Central memory CD8-positive, alpha-beta T cell (primary cell): Measurements from ENCODE around the gene SUGT1.
A peak's percentile ranks its signal among the peaks of the same experiment; 100 is the strongest.
"Not testable (repeated sequence)": the region's sequence is repeated elsewhere in the genome, so short reads cannot be mapped to it uniquely, and the experiment has no call there.

Source experiments
- ATAC-seq: fragments of 150-1000 bp; cut with Tn5 transposase; replicated peaks from 2 replicates; pipeline ENCODE4 v1.10.0; 2022; ENCODE audit warnings: mild to moderate bottlenecking, moderate FRiP score, moderate number of reproducible peaks; ENCODE audit not compliant: poor library complexity, severe bottlenecking; ENCODE audit errors: extremely low read depth
- DNase-seq, 2 donors: peaks; one replicate each; pipeline ENCODE4 v3.0.0; 2021; ENCODE audit warnings: low spot score in 2 of 2
- H3K27ac Mint-ChIP-seq: one replicate; pipeline ENCODE4 v1.8.0; 2022; ENCODE audit warnings: low read depth, mild to moderate bottlenecking, moderate library complexity, mixed read lengths
- H3K27me3 Mint-ChIP-seq: one replicate; pipeline ENCODE4 v1.8.0; 2022; ENCODE audit warnings: mixed read lengths
- H3K36me3 Mint-ChIP-seq: one replicate; pipeline ENCODE4 v1.8.0; 2022; ENCODE audit warnings: mild to moderate bottlenecking, moderate library complexity, mixed read lengths; ENCODE audit not compliant: insufficient read depth
- H3K4me1 Mint-ChIP-seq: one replicate; pipeline ENCODE4 v1.8.0; 2022; ENCODE audit warnings: mixed read lengths
- H3K4me3 Mint-ChIP-seq: one replicate; pipeline ENCODE4 v1.8.0; 2022; ENCODE audit warnings: mild to moderate bottlenecking, moderate library complexity, mixed read lengths
- H3K9me3 Mint-ChIP-seq: one replicate; pipeline ENCODE4 v1.8.0; 2022; ENCODE audit warnings: mixed read lengths

The SUGT1 gene

DNA sequence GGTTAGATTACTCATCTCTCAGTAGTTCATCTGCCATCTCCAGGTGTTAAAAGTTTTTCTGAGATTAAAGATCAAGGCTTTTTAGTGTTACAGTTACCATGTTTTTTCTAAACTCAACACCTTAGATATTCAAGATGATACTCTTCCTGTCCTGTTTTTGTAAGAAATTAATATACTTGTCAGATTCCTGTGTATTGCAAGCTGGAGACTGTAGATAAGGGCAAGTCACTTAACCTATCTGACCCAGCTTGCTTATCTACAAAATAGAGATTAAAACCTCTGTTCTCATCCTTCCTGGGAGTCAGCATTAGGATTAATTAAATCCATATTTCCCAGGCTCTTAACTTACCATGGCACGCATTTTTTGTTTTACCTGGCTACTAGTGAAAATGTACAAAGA is 25.2 kb downstream of the SUGT1 start:
- peaks cover 20% of the 10 kb centered on the region for H3K4me1 Mint-ChIP-seq
- peak overlapping the region; percentile 9 for H3K27ac Mint-ChIP-seq

DNA sequence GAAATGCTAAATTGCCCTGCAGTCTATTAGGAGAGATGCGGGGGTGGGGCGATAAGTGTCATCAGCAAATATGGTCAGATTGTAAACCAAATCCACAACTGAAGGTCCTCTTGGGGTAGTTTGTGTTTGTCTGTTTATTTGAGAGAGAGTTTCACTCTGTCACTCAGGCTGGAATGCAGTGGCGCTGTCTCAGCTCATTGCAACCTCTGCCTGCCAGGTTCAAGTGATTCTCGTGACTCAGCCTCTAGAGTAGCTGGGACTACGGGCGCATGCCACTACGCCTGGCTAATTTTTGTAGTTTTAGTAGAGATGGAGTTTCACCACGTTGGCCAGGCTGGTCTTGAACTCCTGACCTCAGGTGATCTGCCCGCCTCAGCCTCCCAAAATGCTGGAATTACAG is 33.2 kb downstream of the SUGT1 start:
- not testable (repeated sequence) for ATAC-seq, H3K4me3 Mint-ChIP-seq, H3K27me3 Mint-ChIP-seq, H3K4me1 Mint-ChIP-seq, DNase-seq, H3K9me3 Mint-ChIP-seq
- peaks cover 49% of the 10 kb centered on the region for H3K36me3 Mint-ChIP-seq
- peak overlapping the region; percentile 71 for H3K27ac Mint-ChIP-seq

More for the DNA sequence above, 25.2 kb downstream of the SUGT1 start:
- Mint-ChIP-seq H3K9me3 (no peaks in the 10 kb centered on the region), H3K4me3 (no peak overlapping the region), H3K27me3 (no peaks in the 10 kb centered on the region), H3K36me3 (peaks cover 42% of the 10 kb centered on the region)
- no peak for ATAC-seq
- DNase-seq = no peak

DNA sequence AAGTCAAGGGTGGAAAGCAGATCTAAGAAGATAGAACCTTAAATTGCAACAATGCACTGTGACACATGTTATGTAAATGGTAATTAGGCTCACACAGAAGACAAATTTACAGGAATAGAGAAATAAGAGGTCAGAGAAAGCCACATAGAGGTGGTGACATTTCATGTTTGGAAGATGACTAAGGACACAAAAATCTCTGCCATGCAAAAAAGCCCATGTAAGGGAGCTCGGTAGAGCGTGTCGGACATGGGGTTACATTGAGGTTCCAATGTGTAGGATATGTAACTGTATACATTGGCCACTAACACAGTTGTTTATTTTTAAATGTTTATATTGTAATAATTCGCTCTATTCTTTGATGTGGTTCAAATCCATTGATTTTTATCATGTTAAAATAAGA is 33.7 kb downstream of the SUGT1 start:
- H3K4me1 Mint-ChIP-seq = no peaks in the 10 kb centered on the region
- no peak overlapping the region for H3K27ac Mint-ChIP-seq
- DNase-seq (no peak), ATAC-seq (no peak)
- no peaks in the 10 kb centered on the region for H3K9me3 Mint-ChIP-seq
- H3K27me3 Mint-ChIP-seq = no peaks in the 10 kb centered on the region
- H3K4me3 Mint-ChIP-seq = no peak overlapping the region
- H3K36me3 Mint-ChIP-seq = peaks cover 46% of the 10 kb centered on the region

DNA sequence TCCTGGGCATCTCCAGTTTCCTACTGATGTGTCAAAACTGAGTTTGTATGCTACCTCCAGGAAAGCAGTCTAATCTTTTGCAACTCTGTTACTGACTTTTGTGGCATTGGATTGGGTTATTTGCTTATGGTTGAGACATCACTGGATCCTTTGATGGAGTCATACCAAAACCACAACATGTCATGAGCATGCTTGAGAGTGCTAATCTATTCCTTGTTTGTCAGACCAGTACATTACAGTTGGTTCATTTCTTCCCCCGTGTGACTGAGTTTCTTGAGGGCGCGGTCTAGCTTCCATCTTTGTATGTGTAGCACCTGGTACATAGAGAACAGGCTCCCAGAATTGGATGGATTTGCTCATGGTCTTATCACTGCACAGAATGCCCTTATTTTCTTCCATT is 43.2 kb downstream of the SUGT1 start:
- no peak overlapping the region for H3K4me3 Mint-ChIP-seq
- H3K27me3 Mint-ChIP-seq = no peaks in the 10 kb centered on the region
- no peaks in the 10 kb centered on the region for H3K9me3 Mint-ChIP-seq
- H3K27ac Mint-ChIP-seq = peak overlapping the region; percentile 67
- H3K36me3 Mint-ChIP-seq = peaks cover 5% of the 10 kb centered on the region
- ATAC-seq = no peak
- no peak for DNase-seq
- H3K4me1 Mint-ChIP-seq = no peaks in the 10 kb centered on the region

DNA sequence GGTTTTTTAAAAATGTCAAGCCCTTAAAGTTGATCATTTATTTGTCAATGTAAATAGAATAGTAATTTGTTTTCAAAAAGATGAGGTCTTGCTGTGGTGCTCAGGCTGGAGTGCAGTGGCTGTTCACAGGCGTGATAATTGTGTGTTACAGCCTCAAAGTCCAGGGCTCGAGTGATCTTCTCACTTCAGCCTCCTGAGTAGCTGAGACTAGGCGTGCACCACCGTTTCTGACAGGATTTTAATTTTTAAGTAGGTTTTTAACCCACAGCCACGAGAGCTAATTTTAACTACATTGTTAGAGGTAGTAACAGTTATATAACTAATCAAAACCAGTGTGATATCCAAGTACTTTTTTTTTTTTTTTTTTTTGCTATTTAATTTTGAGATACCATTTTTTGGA is 43.9 kb downstream of the SUGT1 start:
- Mint-ChIP-seq H3K9me3 (no peaks in the 10 kb centered on the region), H3K27me3 (no peaks in the 10 kb centered on the region), H3K4me3 (no peak overlapping the region), H3K4me1 (no peaks in the 10 kb centered on the region), H3K36me3 (peaks cover 3% of the 10 kb centered on the region), H3K27ac (no peak overlapping the region)
- no peak for ATAC-seq
- no peak for DNase-seq

DNA sequence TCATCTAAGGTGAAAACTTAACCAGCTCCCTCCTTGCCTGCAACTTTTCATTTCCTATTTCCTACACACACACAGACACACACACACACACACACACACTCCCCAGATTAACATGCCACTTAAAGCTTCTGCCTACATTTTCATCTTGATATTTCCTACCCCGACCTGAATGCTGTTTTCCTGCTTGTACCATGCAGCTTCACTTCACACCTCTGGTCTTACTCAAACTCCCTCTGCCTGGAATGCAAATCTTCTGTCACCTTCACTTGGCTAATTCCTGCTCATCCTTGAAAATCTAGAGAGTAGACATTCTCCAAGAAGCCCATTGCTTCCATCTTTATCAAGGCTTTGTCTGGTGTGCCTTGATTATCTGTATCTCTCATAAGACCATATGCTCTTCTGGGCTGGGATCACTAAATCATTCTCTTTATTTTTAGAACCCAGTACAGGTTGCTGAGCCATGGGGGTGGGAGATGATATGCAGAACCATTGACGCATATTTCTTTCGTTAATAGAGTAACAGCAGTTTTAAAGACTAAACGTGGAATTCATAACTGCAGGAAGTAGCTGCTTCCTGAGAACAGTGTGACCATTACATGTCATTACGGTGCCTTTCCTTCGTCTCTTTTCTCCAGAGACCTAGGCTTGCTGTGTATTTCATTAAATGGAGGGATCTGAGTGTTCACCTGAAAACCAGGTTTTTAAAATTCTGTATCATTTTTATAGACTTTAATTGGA is 49.3 kb downstream of the SUGT1 start:
- DNase-seq (no peak), ATAC-seq (no peak)
- Mint-ChIP-seq H3K4me1 (no peaks in the 10 kb centered on the region), H3K36me3 (no peaks in the 10 kb centered on the region), H3K27me3 (no peaks in the 10 kb centered on the region), H3K4me3 (no peak overlapping the region), H3K27ac (peak overlapping the region; percentile 2), H3K9me3 (no peaks in the 10 kb centered on the region)

DNA sequence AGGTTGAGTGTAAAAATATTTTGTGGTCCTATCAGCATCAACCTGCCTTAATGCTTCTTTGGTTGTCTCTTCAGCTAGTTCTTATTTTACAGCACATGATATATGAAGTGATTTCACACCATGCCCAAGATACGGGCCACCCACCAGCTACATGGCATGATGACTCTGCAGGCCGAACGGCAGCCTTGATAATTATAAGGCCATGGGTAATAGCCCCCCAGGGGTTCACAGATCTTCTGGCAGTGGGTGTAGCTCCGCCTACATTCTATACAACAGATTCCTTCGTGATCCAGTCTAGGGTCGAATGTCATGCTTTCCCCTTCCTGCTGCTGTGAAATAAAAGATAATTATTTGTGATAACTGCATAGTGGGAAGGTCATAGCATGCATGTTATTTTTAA is 50.8 kb downstream of the SUGT1 start:
- Mint-ChIP-seq H3K27me3 (no peaks in the 10 kb centered on the region), H3K4me3 (no peak overlapping the region), H3K27ac (no peak overlapping the region), H3K9me3 (no peaks in the 10 kb centered on the region), H3K4me1 (no peaks in the 10 kb centered on the region), H3K36me3 (no peaks in the 10 kb centered on the region)
- ATAC-seq (no peak), DNase-seq (no peak)

DNA sequence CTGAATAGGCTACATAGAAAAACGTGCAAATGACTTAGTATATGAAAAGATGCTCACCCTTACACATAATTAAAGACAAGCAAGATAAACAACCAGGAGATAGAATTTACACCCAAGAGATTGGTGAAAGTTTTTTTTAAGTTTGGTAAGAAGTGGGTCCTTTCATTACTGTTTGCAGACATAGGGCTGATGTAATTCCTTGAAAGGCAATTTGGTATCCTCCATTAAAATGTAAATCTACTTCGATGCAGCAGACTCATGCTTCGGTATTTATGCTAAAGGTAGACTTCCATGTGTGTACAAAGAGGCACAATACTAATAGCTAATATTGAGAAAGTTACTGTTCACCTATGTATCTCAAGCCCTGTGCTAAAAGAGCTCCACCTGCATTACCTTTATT is 53.4 kb downstream of the SUGT1 start:
- no peaks in the 10 kb centered on the region for H3K27me3 Mint-ChIP-seq
- H3K27ac Mint-ChIP-seq = no peak overlapping the region
- ATAC-seq (no peak), DNase-seq (no peak)
- no peaks in the 10 kb centered on the region for H3K9me3 Mint-ChIP-seq
- H3K36me3 Mint-ChIP-seq = no peaks in the 10 kb centered on the region
- no peaks in the 10 kb centered on the region for H3K4me1 Mint-ChIP-seq
- no peak overlapping the region for H3K4me3 Mint-ChIP-seq

DNA sequence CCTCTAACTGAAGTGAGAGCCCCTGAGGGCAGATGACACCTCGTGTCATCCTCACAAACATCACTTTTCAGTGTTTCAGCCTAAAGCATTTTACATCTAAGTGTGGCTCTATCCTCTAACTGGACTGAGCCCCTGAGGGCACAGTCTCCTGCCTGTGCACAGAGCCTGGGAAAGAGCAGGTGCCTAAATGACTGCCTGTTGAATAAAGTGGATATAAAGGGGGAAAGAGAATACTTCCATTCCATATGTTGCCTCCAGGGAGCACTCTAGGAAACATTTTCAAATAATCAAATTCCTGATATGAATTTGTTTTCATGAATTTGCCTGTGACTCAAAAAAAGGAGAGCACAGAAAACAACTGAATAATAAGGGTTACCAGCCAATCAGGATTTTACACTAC is 54.7 kb downstream of the SUGT1 start:
- Mint-ChIP-seq H3K9me3 (no peaks in the 10 kb centered on the region), H3K27me3 (no peaks in the 10 kb centered on the region), H3K27ac (no peak overlapping the region), H3K4me1 (no peaks in the 10 kb centered on the region), H3K4me3 (no peak overlapping the region), H3K36me3 (no peaks in the 10 kb centered on the region)
- DNase-seq (no peak), ATAC-seq (no peak)

DNA sequence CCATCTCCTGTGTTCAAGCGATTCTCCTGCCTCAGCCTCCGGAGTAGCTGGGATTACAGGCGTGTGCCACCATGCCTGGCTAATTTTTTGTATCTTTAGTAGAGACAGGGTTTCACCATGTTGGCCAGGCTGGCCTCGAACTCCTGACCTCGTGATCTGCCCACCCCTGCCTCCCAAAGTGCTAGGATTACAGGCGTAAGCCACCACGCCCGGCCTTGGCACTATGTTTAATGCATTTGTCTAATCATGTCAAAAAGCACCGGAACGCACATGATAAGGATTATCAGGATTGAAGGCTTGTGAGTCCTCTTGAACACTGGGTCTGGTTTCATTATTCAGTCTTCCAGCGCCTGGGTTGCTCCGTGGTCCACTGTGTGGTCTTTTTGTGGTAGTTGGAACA is 55.6 kb downstream of the SUGT1 start:
- not testable (repeated sequence) for ATAC-seq

DNA sequence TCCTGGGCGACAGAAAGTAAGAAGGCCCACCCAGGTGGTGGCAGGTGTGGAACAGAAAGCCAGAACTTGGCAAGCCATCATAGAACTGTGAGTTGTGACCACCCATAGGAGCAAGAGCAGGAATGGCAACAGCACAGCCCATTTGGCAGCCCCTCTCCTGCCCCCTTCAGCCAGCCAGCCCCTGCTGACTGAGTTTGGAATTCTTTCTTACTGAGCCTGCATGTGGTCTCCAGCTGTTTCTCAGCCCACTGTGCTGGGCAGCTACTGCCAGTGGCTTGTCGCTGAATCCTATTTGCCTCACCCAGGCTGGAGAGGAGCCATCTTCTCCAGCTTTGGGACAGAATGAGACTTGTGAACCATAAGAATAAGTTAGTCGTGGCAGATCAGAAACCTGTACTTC is 58.6 kb downstream of the SUGT1 start:
- no peak overlapping the region for H3K27ac Mint-ChIP-seq
- peaks cover 9% of the 10 kb centered on the region for H3K27me3 Mint-ChIP-seq
- H3K4me3 Mint-ChIP-seq = no peak overlapping the region
- H3K36me3 Mint-ChIP-seq = no peaks in the 10 kb centered on the region
- no peaks in the 10 kb centered on the region for H3K9me3 Mint-ChIP-seq
- no peak for ATAC-seq
- no peaks in the 10 kb centered on the region for H3K4me1 Mint-ChIP-seq
- DNase-seq = no peak

More for the DNA sequence above, 55.6 kb downstream of the SUGT1 start:
- not testable (repeated sequence) for H3K9me3 Mint-ChIP-seq, H3K4me1 Mint-ChIP-seq, H3K27ac Mint-ChIP-seq, H3K4me3 Mint-ChIP-seq, H3K27me3 Mint-ChIP-seq, H3K36me3 Mint-ChIP-seq, DNase-seq

DNA sequence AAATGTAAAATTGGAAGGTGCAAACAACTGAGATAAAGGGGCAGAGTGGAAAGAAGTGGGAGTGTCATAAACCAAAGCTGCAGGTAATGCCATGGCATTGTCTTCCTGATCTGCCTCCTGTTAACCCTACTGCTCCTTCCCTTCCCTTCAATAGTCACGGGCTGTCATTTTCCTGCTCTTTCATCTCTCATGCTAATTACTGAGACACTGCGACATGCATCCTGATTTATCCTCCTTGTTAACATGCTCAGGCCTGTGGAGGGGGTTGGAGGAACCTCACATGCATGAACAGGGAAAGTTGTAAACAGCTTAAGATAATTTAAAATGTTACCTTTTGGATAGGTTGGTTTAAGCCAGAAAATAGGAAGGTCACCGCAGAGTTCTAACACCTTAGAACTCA is 59.7 kb downstream of the SUGT1 start:
- Mint-ChIP-seq H3K27me3 (peaks cover 20% of the 10 kb centered on the region), H3K4me3 (no peak overlapping the region), H3K9me3 (no peaks in the 10 kb centered on the region), H3K27ac (no peak overlapping the region), H3K36me3 (no peaks in the 10 kb centered on the region), H3K4me1 (no peaks in the 10 kb centered on the region)
- DNase-seq (no peak), ATAC-seq (no peak)

DNA sequence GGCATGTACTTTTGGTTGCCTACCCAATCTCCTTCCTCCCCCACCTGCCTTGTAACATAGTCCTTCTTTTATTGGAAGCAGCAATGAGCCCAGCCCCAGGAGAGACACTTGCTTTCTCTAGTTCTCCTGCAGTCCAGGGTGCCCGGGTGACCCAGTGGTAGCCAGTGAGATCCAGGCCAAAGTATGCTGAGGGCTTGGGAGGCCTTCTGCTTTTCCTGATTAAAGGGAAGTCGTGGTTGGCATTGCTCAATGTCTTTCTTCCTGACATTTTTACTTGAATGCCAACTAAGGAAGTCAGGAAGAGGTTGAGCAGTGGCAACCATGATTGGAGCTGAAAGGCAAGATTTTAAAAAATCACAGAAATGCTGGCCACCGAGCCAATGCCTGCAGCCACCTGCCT is 61.3 kb downstream of the SUGT1 start:
- H3K27me3 Mint-ChIP-seq = peaks cover 35% of the 10 kb centered on the region
- DNase-seq = no peak
- H3K4me3 Mint-ChIP-seq = no peak overlapping the region

More for the DNA sequence above, 61.3 kb downstream of the SUGT1 start:
- H3K9me3 Mint-ChIP-seq = no peaks in the 10 kb centered on the region
- no peaks in the 10 kb centered on the region for H3K36me3 Mint-ChIP-seq
- no peaks in the 10 kb centered on the region for H3K4me1 Mint-ChIP-seq
- no peak for ATAC-seq
- no peak overlapping the region for H3K27ac Mint-ChIP-seq
